Activated CD4-positive, CD25-positive, alpha-beta regulatory T cell treated with anti-CD3 and anti-CD28 coated beads, Interleukin-2, amount 50 U/mL, for 72 hours (primary cell): ENCODE data around the gene CAMK4.
A peak's percentile ranks its signal among the peaks of the same experiment; 100 is the strongest.
"Not testable (repeated sequence)": the region's sequence is repeated elsewhere in the genome, so short reads cannot be mapped to it uniquely, and the experiment has no call there.

Experiments
- DNase-seq: peaks from one replicate; pipeline ENCODE4 v3.0.0; 2021

CAMK4 gene

GRCh38 chr5:111261610-111262009 is 37.4 kb downstream of the CAMK4 start:
- DNase-seq, result no peak

- no peak for DNase-seq
Measured at GRCh38 chr5:111262153-111262552, 38.0 kb downstream of the CAMK4 start.

- DNase-seq, result no peak
Measured at GRCh38 chr5:111262815-111263214, 38.6 kb downstream of the CAMK4 start.

- no peak for DNase-seq
Measured at GRCh38 chr5:111266491-111266890, 42.3 kb downstream of the CAMK4 start.

- no peak for DNase-seq
Measured at GRCh38 chr5:111268300-111268699, 44.1 kb downstream of the CAMK4 start.

GRCh38 chr5:111271885-111272284 is 47.7 kb downstream of the CAMK4 start:
- no peak for DNase-seq

GRCh38 chr5:111277061-111277460 is 52.9 kb downstream of the CAMK4 start:
- no peak for DNase-seq

GRCh38 chr5:111278858-111279504 is 54.8 kb downstream of the CAMK4 start:
- peak; percentile 89 for DNase-seq

- DNase-seq, result no peak
Measured at GRCh38 chr5:111280282-111280951, 56.2 kb downstream of the CAMK4 start.

GRCh38 chr5:111282798-111283197 is 58.6 kb downstream of the CAMK4 start:
- no peak for DNase-seq

GRCh38 chr5:111284825-111285224 is 60.6 kb downstream of the CAMK4 start:
- no peak for DNase-seq

GRCh38 chr5:111294551-111294950 is 70.4 kb downstream of the CAMK4 start:
- no peak for DNase-seq

GRCh38 chr5:111295649-111296048 is 71.5 kb downstream of the CAMK4 start:
- DNase-seq, result no peak

GRCh38 chr5:111296570-111296969 is 72.4 kb downstream of the CAMK4 start:
- no peak for DNase-seq

GRCh38 chr5:111299067-111299481 is 74.9 kb downstream of the CAMK4 start:
- no peak for DNase-seq

- DNase-seq, result no peak
Measured at GRCh38 chr5:111299831-111300432, 75.7 kb downstream of the CAMK4 start.

- DNase-seq, result no peak
Measured at GRCh38 chr5:111301264-111301663, 77.1 kb downstream of the CAMK4 start.

GRCh38 chr5:111302043-111302442 is 77.9 kb downstream of the CAMK4 start:
- not testable (repeated sequence) for DNase-seq

- DNase-seq, result no peak
Measured at GRCh38 chr5:111308951-111309350, 84.8 kb downstream of the CAMK4 start.

- no peak for DNase-seq
Measured at GRCh38 chr5:111309384-111309783, 85.2 kb downstream of the CAMK4 start.

- no peak for DNase-seq
Measured at GRCh38 chr5:111310711-111311620, 86.8 kb downstream of the CAMK4 start.

- DNase-seq, result no peak
Measured at GRCh38 chr5:111311666-111312065, 87.5 kb downstream of the CAMK4 start.

GRCh38 chr5:111313017-111313724 is 89.0 kb downstream of the CAMK4 start:
- DNase-seq, result no peak
